Measurements from ENCODE around the gene FAM107B. TPM values are rescaled to one million over a fixed set of nuclear protein-coding genes. Genes with fewer than 3 reads are reported as not detected.

Gene FAM107B
- total RNA-seq, 4 donors from 2014 or later, result 19.5 to 35.2 (median 25.6) TPM

- 84% methylated on average over 5 of the region's 5 CpGs for WGBS
- H3K36me3 ChIP-seq, result no peaks in the 10 kb centered on the region
- H3K27ac ChIP-seq, result no peak overlapping the region
- peaks cover 7% of the 10 kb centered on the region for H3K9me3 ChIP-seq
- H3K4me3 ChIP-seq, result no peak overlapping the region
- TF ChIP-seq POLR2AphosphoS5 (IDR thresholded peaks at IDR 0.05), result no peak
- TF ChIP-seq EP300 (IDR thresholded peaks at IDR 0.05), result no peak
- TF ChIP-seq, protein P1, sequence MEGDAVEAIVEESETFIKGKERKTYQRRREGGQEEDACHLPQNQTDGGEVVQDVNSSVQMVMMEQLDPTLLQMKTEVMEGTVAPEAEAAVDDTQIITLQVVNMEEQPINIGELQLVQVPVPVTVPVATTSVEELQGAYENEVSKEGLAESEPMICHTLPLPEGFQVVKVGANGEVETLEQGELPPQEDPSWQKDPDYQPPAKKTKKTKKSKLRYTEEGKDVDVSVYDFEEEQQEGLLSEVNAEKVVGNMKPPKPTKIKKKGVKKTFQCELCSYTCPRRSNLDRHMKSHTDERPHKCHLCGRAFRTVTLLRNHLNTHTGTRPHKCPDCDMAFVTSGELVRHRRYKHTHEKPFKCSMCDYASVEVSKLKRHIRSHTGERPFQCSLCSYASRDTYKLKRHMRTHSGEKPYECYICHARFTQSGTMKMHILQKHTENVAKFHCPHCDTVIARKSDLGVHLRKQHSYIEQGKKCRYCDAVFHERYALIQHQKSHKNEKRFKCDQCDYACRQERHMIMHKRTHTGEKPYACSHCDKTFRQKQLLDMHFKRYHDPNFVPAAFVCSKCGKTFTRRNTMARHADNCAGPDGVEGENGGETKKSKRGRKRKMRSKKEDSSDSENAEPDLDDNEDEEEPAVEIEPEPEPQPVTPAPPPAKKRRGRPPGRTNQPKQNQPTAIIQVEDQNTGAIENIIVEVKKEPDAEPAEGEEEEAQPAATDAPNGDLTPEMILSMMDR (IDR thresholded peaks at IDR 0.05), result no peak
- no peak for TF ChIP-seq POLR2A (IDR thresholded peaks at IDR 0.05)
- DNase-seq (ENCODE audit: low spot score in 2 of 2), result no peak
- H3K27me3 ChIP-seq, result no peaks in the 10 kb centered on the region
- no peaks in the 10 kb centered on the region for H3K4me1 ChIP-seq
Measured at GRCh38 chr10:14784459-14785055, 9.9 kb upstream of the FAM107B start.

DNA sequence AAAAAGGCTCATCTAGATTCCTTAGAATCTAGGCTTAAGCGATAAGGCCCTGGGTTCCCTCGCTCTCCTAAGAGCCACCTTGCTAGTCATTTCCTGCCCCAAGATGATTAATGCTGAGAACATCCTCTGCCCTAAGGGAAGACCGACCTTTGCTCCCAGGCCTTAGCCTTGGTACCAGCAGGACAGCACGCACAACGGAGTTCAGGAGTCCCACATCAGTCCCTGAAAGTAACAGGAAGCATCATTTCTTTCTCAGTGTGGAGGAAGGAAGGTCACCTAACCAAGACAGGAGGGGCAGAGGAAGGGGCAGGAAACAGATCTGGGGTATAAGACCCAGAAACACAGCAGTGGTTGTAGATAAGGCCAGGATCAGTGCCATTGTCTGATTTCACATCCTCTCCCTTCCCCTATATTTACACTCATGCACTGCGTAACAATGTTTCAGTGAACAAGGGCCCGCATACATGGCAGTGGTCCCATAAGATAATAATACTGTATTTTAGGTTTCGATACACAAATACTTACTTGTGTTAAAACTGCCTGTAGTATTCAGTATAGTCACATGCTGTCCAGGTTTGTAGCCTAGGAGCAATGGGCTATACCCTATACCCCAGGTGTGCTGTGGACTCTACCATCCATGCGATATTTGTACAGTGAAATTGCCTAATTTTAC lies 8.1 kb upstream of the FAM107B start:
- DNase-seq (ENCODE audit: low spot score in 2 of 2), result no peak
- WGBS, result 83% methylated on average over 9 of the region's 9 CpGs
- H3K9me3 ChIP-seq, result peaks cover 7% of the 10 kb centered on the region
- TF ChIP-seq, protein P1 (IDR thresholded peaks at IDR 0.05), result no peak
- TF ChIP-seq EP300 (IDR thresholded peaks at IDR 0.05) (no peak), POLR2A (IDR thresholded peaks at IDR 0.05) (no peak), POLR2AphosphoS5 (IDR thresholded peaks at IDR 0.05) (no peak)
- no peaks in the 10 kb centered on the region for H3K36me3 ChIP-seq
- H3K27ac ChIP-seq, result no peak overlapping the region
- H3K4me3 ChIP-seq, result no peak overlapping the region
- no peaks in the 10 kb centered on the region for H3K27me3 ChIP-seq
- H3K4me1 ChIP-seq, result no peaks in the 10 kb centered on the region

GRCh38 chr10:14781763-14782162 lies 7.1 kb upstream of the FAM107B start:
- no peak overlapping the region for H3K4me3 ChIP-seq
- H3K36me3 ChIP-seq, result no peaks in the 10 kb centered on the region
- no peaks in the 10 kb centered on the region for H3K27me3 ChIP-seq
- WGBS, result 73% methylated on average over 7 of the region's 7 CpGs
- no peak for DNase-seq (ENCODE audit: low spot score in 2 of 2)
- no peaks in the 10 kb centered on the region for H3K4me1 ChIP-seq
- H3K9me3 ChIP-seq, result peaks cover 7% of the 10 kb centered on the region
- no peak overlapping the region for H3K27ac ChIP-seq
- TF ChIP-seq EP300 (IDR thresholded peaks at IDR 0.05), result no peak

DNA sequence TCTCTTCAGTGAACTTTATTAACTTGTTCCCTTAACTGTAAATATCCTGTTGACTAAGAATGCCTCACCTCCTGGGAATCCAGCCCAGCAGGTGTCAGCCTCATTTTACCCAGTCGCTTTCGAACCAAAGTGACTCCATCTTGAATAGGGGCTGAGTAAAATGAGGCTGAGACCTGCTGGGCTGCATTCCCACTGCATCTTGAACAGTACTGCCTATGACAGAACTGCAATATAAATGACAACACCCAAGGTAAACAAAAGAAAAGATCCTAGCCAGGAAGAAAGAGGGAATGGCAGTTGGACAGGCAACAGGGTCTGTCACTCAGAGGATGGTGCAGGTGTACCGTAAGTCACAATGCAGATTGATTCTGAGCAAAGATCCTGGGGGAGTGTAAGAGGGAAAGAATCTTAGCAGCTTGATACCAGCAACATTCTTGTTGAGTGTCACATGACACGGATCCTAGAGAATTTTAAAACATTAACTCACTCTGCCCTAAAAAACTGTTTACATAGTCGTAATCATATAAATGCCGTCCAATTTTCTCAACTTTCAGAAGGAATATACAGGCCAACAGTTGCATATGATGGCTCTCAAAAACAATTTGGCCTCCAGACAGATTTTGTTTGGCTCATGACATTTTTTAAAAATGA lies 4.4 kb upstream of the FAM107B start:
- 70% methylated on average over 6 of the region's 6 CpGs for WGBS
- H3K27me3 ChIP-seq, result no peaks in the 10 kb centered on the region
- no peak overlapping the region for H3K27ac ChIP-seq

DNA sequence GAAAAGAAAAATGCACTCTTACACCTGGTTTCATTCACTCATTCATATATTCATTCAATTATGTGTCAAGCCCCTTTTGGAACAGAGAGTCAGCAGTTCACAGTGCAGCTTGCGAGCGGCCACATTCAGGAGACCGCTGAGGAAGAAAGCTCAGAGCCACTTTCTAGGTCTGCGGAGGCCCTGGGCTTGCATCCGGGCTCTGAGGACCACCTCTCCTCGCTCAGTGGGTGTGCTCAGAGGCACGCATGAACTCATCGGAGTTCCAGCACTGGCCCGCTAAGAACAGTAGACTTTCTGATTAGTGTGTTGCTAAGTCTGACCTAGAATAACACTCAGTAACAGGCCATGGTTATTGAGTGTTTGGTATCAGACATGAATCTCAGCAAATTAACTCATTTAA lies 1.8 kb upstream of the FAM107B start:
- H3K27ac ChIP-seq, result no peak overlapping the region
- H3K4me3 ChIP-seq, result no peak overlapping the region
- DNase-seq (ENCODE audit: low spot score in 2 of 2), result no peak
- H3K9me3 ChIP-seq, result no peaks in the 10 kb centered on the region
- no peaks in the 10 kb centered on the region for H3K4me1 ChIP-seq
- H3K36me3 ChIP-seq, result no peaks in the 10 kb centered on the region
- H3K27me3 ChIP-seq, result no peaks in the 10 kb centered on the region
- TF ChIP-seq, protein P1 (IDR thresholded peaks at IDR 0.05), result no peak
- WGBS, result 92% methylated on average over 9 of the region's 9 CpGs

More for the DNA sequence above, 4.4 kb upstream of the FAM107B start:
- H3K4me1 ChIP-seq, result no peaks in the 10 kb centered on the region
- TF ChIP-seq, protein P1 (IDR thresholded peaks at IDR 0.05), result no peak
- TF ChIP-seq POLR2A (IDR thresholded peaks at IDR 0.05) (no peak), EP300 (IDR thresholded peaks at IDR 0.05) (no peak), POLR2AphosphoS5 (IDR thresholded peaks at IDR 0.05) (no peak)
- no peaks in the 10 kb centered on the region for H3K9me3 ChIP-seq
- H3K36me3 ChIP-seq, result no peaks in the 10 kb centered on the region
- DNase-seq (ENCODE audit: low spot score in 2 of 2), result no peak
- H3K4me3 ChIP-seq, result no peak overlapping the region

Data from suprapubic skin (tissue), 4 donors.